Measurements from ENCODE around the gene SH3GL3.

- TF ChIP-seq CTCF (IDR thresholded peaks at IDR 0.05) (no peak), POLR2AphosphoS5 (IDR thresholded peaks at IDR 0.05; ENCODE audit: low read depth, low read length) (no peak)
These were observed 28.9 kb downstream of the SH3GL3 start for GRCh38 chr15:83476066-83476465.
